Natural killer cell (primary cell): Measurements from ENCODE around the gene PAMR1. TPM values are rescaled to one million over a fixed set of nuclear protein-coding genes. Genes with fewer than 3 reads are reported as not detected.

Experiments
- ATAC-seq, 3 donors: fragments of 150-1000 bp in 2 of 3; fragments of 200-7000 bp in 1 of 3; cut with Tn5 transposase; 1 replicate in 1 of 3; 2 replicates in 2 of 3; pipeline ENCODE4 v1.10.0; 2021; ENCODE audit warnings: mild to moderate bottlenecking in 2 of 3, moderate library complexity in 2 of 3
- DNase-seq, 2 donors: peaks; one replicate each; pipeline versions ENCODE4 v3.0.0 to v3.0.0-alpha.2; 2013 to 2021; ENCODE audit warnings: mixed read lengths in 1 of 2
- H3K27ac ChIP-seq: one replicate; pipeline ENCODE4 v1.5.1; 2013; ENCODE audit warnings: mild to moderate bottlenecking, low read length
- H3K27me3 ChIP-seq: one replicate; pipeline ENCODE4 v1.6.1; 2013; ENCODE audit warnings: low read length; ENCODE audit not compliant: control insufficient read depth, insufficient read depth
- H3K36me3 ChIP-seq: one replicate; pipeline ENCODE4 v1.6.1; 2013; ENCODE audit warnings: low read length; ENCODE audit not compliant: control insufficient read depth, insufficient read depth
- H3K4me1 ChIP-seq: one replicate; pipeline ENCODE4 v1.6.1; 2013; ENCODE audit warnings: low read length; ENCODE audit not compliant: control insufficient read depth, insufficient read depth
- H3K4me3 ChIP-seq: one replicate; pipeline ENCODE4 v1.5.1; 2013; ENCODE audit warnings: low read length
- H3K9me3 ChIP-seq: one replicate; pipeline ENCODE4 v1.6.1; 2013; ENCODE audit warnings: low read length; ENCODE audit not compliant: control insufficient read depth, insufficient read depth
- H3K27ac Mint-ChIP-seq, 2 donors: one replicate each; pipeline ENCODE4 v1.8.0; 2022; ENCODE audit warnings: mild to moderate bottlenecking in 2 of 2, mixed read lengths in 2 of 2, moderate library complexity in 1 of 2
- H3K27me3 Mint-ChIP-seq, 2 donors: one replicate each; pipeline ENCODE4 v1.8.0; 2022; ENCODE audit warnings: low read depth in 2 of 2, mixed read lengths in 2 of 2
- H3K36me3 Mint-ChIP-seq: one replicate; pipeline ENCODE4 v1.8.0; 2022; ENCODE audit warnings: mixed read lengths
- H3K4me1 Mint-ChIP-seq, 2 donors: one replicate each; pipeline ENCODE4 v1.8.0; 2022; ENCODE audit warnings: mixed read lengths in 2 of 2
- H3K4me3 Mint-ChIP-seq: one replicate; pipeline ENCODE4 v1.8.0; 2022; ENCODE audit warnings: mild to moderate bottlenecking, moderate library complexity, mixed read lengths
- H3K9me3 Mint-ChIP-seq, 2 donors: one replicate each; pipeline ENCODE4 v1.8.0; 2022; ENCODE audit warnings: mixed read lengths in 2 of 2
- CTCF ChIP-seq: fragments of 200-600 bp; IDR thresholded peaks from one replicate; pipeline ENCODE4 v1.8.0; 2022; ENCODE audit warnings: antibody characterized with exemption
- WGBS: methylation state at CpG from one replicate; pipeline ENCODE4 v1.1.7; 2013; ENCODE audit warnings: missing lambda C conversion rate; ENCODE audit not compliant: insufficient coverage; 5-methylcytosine and 5-hydroxymethylcytosine counted together
- intact Hi-C: fragments of 100-400 bp; cut with micrococcal nuclease; formaldehyde crosslinking; loops from one replicate; pipeline ENCODE4 v1.14.2; 2022
- total RNA-seq, 4 donors: library from RNA; stranded (reverse); fragments of 120-200 nt in 1 of 4; gene quantifications; one replicate each; pipeline versions ENCODE4 v1.2.3 to v1.2.4, GENCODE V29; 2013 to 2022

The PAMR1 gene
- total RNA-seq, 3 donors from 2014 or later (not counting 1 experiment from before 2014, with no cell fraction given): not detected

- Mint-ChIP-seq H3K4me1 (peaks cover 4 to 5% of the 10 kb centered on the region in 2 donors), H3K27me3 (peaks cover 2 to 5% of the 10 kb centered on the region in 2 donors), H3K9me3 (no peaks in the 10 kb centered on the region), H3K27ac (no peak overlapping the region), H3K36me3 (no peaks in the 10 kb centered on the region), H3K4me3 (no peak overlapping the region)
- intact Hi-C loops: no loop called here
- Histone ChIP-seq H3K27me3 (no peaks in the 10 kb centered on the region), H3K4me3 (no peak overlapping the region), H3K4me1 (no peaks in the 10 kb centered on the region), H3K9me3 (no peaks in the 10 kb centered on the region), H3K36me3 (no peaks in the 10 kb centered on the region), H3K27ac (no peak overlapping the region)
- DNase-seq (no peak), ATAC-seq (no peak)
- no peak for TF ChIP-seq CTCF
- WGBS: 73% methylated on average over 4 of the region's 4 CpGs
Observed at GRCh38 chr11:35387111-35387982, 138.1 kb downstream of the PAMR1 start.

- no peaks in the 10 kb centered on the region for H3K27me3 Mint-ChIP-seq
- intact Hi-C loops: no loop called here
- Histone ChIP-seq H3K27ac (no peak overlapping the region), H3K4me3 (no peak overlapping the region), H3K4me1 (no peaks in the 10 kb centered on the region), H3K27me3 (no peaks in the 10 kb centered on the region), H3K36me3 (no peaks in the 10 kb centered on the region), H3K9me3 (no peaks in the 10 kb centered on the region)
- H3K9me3 Mint-ChIP-seq: no peaks in the 10 kb centered on the region
- no peaks in the 10 kb centered on the region for H3K4me1 Mint-ChIP-seq
- ATAC-seq (no peak), DNase-seq (no peak)
- H3K27ac Mint-ChIP-seq: no peak overlapping the region
- 94% methylated on average over 3 of the region's 5 CpGs for WGBS
- no peak overlapping the region for H3K4me3 Mint-ChIP-seq
- no peaks in the 10 kb centered on the region for H3K36me3 Mint-ChIP-seq
- no peak for TF ChIP-seq CTCF
Observed at GRCh38 chr11:35383953-35384352, 141.5 kb downstream of the PAMR1 start.

Other genes starting within 250 kb of the PAMR1 start
- under 1 TPM in 1 of 3 donors, not detected in 2; 0.02 TPM for gene SLC1A2, start 106.1 kb downstream of the PAMR1 start, total RNA-seq
- gene FJX1, start 92.8 kb upstream of the PAMR1 start, total RNA-seq: not detected
- gene TRIM44, start 137.2 kb upstream of the PAMR1 start, total RNA-seq: 10 to 100 TPM; 47.0 to 62.6 (median 51.9) TPM